Neural cell (in vitro differentiated cells): Measurements from ENCODE around the gene MRPL32. TPM values are rescaled to one million over a fixed set of nuclear protein-coding genes. Genes with fewer than 3 reads are reported as not detected.

ENCODE experiments used
- H2AFZ ChIP-seq: fragments of 200-600, 300-800 bp; sonication (generic), shearing (Covaris generic); 2 replicates; pipeline ENCODE4 v1.6.0; 2014; ENCODE audit warnings: low read depth, mild to moderate bottlenecking, antibody characterized with exemption, low read length, moderate library complexity
- H3F3A ChIP-seq: fragments of 200-600 bp; shearing (Covaris generic); 2 replicates; pipeline ENCODE4 v1.6.1; 2016; ENCODE audit warnings: mild to moderate bottlenecking, moderate library complexity, mixed read lengths, antibody characterized with exemption, low read length; ENCODE audit not compliant: insufficient read depth, poor library complexity, severe bottlenecking
- H3K27ac ChIP-seq: fragments of 200-600, 300-800 bp; sonication (generic), shearing (Covaris generic); 2 replicates; pipeline ENCODE4 v1.5.1; 2014; ENCODE audit warnings: mild to moderate bottlenecking, low read length, moderate library complexity
- H3K27me3 ChIP-seq: fragments of 300-800, 200-600 bp; sonication (generic), shearing (Covaris generic); 2 replicates; pipeline ENCODE4 v1.6.0; 2014; ENCODE audit warnings: mild to moderate bottlenecking, low read depth, low read length, moderate library complexity; ENCODE audit not compliant: insufficient read depth
- H3K36me3 ChIP-seq: fragments of 300-800, 200-600 bp; sonication (generic), shearing (Covaris generic); 2 replicates; pipeline ENCODE4 v1.5.1; 2014; ENCODE audit warnings: mild to moderate bottlenecking, antibody characterized with exemption, low read length, moderate library complexity; ENCODE audit not compliant: insufficient read depth
- H3K4me2 ChIP-seq: fragments of 300-800, 200-600 bp; sonication (generic), shearing (Covaris generic); 2 replicates; pipeline ENCODE4 v1.6.0; 2014; ENCODE audit warnings: mild to moderate bottlenecking, low read length
- H3K4me3 ChIP-seq: fragments of 300-800, 200-600 bp; sonication (generic), shearing (Covaris generic); 2 replicates; pipeline ENCODE4 v1.5.1; 2014; ENCODE audit warnings: mild to moderate bottlenecking, low read length, moderate library complexity
- H3K79me2 ChIP-seq: fragments of 200-600 bp; shearing (Covaris generic); replicated peaks from 2 replicates; pipeline ENCODE4 v1.6.0; 2014; ENCODE audit warnings: mild to moderate bottlenecking, low read length, moderate library complexity; ENCODE audit not compliant: insufficient read depth
- H3K9ac ChIP-seq: fragments of 300-800, 200-600 bp; sonication (generic), shearing (Covaris generic); 2 replicates; pipeline ENCODE4 v1.6.1; 2016; ENCODE audit warnings: mild to moderate bottlenecking, low read length, mixed read lengths
- H3K9me2 ChIP-seq: fragments of 200-600 bp; shearing (Covaris generic); 2 replicates; pipeline ENCODE4 v1.6.1; 2016; ENCODE audit warnings: mild to moderate bottlenecking, low read length, mixed read lengths; ENCODE audit not compliant: insufficient read depth
- H3K9me3 ChIP-seq: fragments of 200-600, 300-800 bp; sonication (generic), shearing (Covaris generic); 2 replicates; pipeline ENCODE4 v1.6.1; 2016; ENCODE audit warnings: mild to moderate bottlenecking, mixed run types, low read length, moderate library complexity, mixed read lengths
- H4K20me1 ChIP-seq: fragments of 200-600 bp; shearing (Covaris generic); 2 replicates; pipeline ENCODE4 v1.6.1; 2016; ENCODE audit warnings: mild to moderate bottlenecking, mixed run types; ENCODE audit not compliant: insufficient read depth
- CTCF ChIP-seq: fragments of 450-650 bp; IDR thresholded peaks from 2 replicates; pipeline ENCODE4 v1.5.1; 2014; ENCODE audit warnings: antibody characterized with exemption, mild to moderate bottlenecking, moderate library complexity; ENCODE audit not compliant: poor library complexity, severe bottlenecking
- EP300 ChIP-seq: fragments of 450-650 bp; conservative IDR thresholded peaks from 2 replicates; pipeline ENCODE4 v1.6.1; 2014; ENCODE audit warnings: antibody characterized with exemption, mild to moderate bottlenecking, moderate library complexity; ENCODE audit not compliant: poor library complexity, severe bottlenecking
- EZH2 ChIP-seq: fragments of 200-600, 300-800 bp; shearing (Covaris generic), sonication (generic); IDR thresholded peaks from 2 replicates; pipeline ENCODE4 v1.6.1; 2014; ENCODE audit warnings: antibody characterized with exemption, low read length, borderline replicate concordance, mild to moderate bottlenecking; ENCODE audit not compliant: insufficient read depth, poor library complexity, severe bottlenecking
- MXI1 ChIP-seq: fragments of 450-650 bp; conservative IDR thresholded peaks from 2 replicates; pipeline ENCODE4 v1.6.1; 2014; ENCODE audit warnings: antibody characterized with exemption, mild to moderate bottlenecking; ENCODE audit not compliant: poor library complexity, severe bottlenecking
- POLR2AphosphoS5 ChIP-seq: IDR thresholded peaks from 2 replicates; pipeline ENCODE4 v1.6.1; 2012
- RAD21 ChIP-seq: fragments of 450-650 bp; conservative IDR thresholded peaks from 2 replicates; pipeline ENCODE4 v1.6.1; 2014; ENCODE audit warnings: antibody characterized with exemption, mild to moderate bottlenecking, moderate library complexity
- REST ChIP-seq: IDR thresholded peaks from 2 replicates; pipeline ENCODE4 v1.6.1; 2012; ENCODE audit warnings: borderline replicate concordance
- SMC3 ChIP-seq: fragments of 450-650 bp; conservative IDR thresholded peaks from 2 replicates; pipeline ENCODE4 v1.6.1; 2014; ENCODE audit warnings: antibody characterized with exemption, mild to moderate bottlenecking, moderate library complexity; ENCODE audit not compliant: poor library complexity
- TAF1 ChIP-seq: IDR thresholded peaks from 2 replicates; pipeline ENCODE4 v1.6.1; 2012; ENCODE audit warnings: low read depth
- polyA plus RNA-seq: library from polyadenylated mRNA; depleted of rRNA; stranded (reverse); fragments of >200 nt; gene quantifications from 2 replicates; pipeline ENCODE4 v1.2.3, GENCODE V29; 2014

MRPL32 gene
- polyA plus RNA-seq, 1 donor from 2014 or later = 193 TPM

- H3K9me3 ChIP-seq = no peaks in the 10 kb centered on the region
- no peaks in the 10 kb centered on the region for H3K9me2 ChIP-seq
- H3K4me2 ChIP-seq = no peak overlapping the region
- H2AFZ ChIP-seq = no peak overlapping the region
- TF ChIP-seq REST (no peak), MXI1 (no peak), CTCF (no peak), TAF1 (no peak), EZH2 (no peak), POLR2AphosphoS5 (no peak)
- H3K79me2 ChIP-seq = no peaks in the 10 kb centered on the region
- H3K27me3 ChIP-seq = no peaks in the 10 kb centered on the region
- no peak overlapping the region for H3K4me3 ChIP-seq
- no peaks in the 10 kb centered on the region for H3F3A ChIP-seq
- H3K27ac ChIP-seq = no peak overlapping the region
- H3K9ac ChIP-seq = no peak overlapping the region
- no peaks in the 10 kb centered on the region for H3K36me3 ChIP-seq
- H4K20me1 ChIP-seq = no peaks in the 10 kb centered on the region
Measured at GRCh38 chr7:42960762-42961161, 28.6 kb downstream of the MRPL32 start.

GRCh38 chr7:42961170-42961569 lies 29.0 kb downstream of the MRPL32 start:
- Histone ChIP-seq H3F3A (no peaks in the 10 kb centered on the region), H3K9me2 (no peaks in the 10 kb centered on the region), H3K4me2 (no peak overlapping the region), H3K36me3 (no peaks in the 10 kb centered on the region), H3K79me2 (no peaks in the 10 kb centered on the region), H3K4me3 (no peak overlapping the region), H3K27me3 (no peaks in the 10 kb centered on the region), H3K27ac (no peak overlapping the region), H2AFZ (no peak overlapping the region), H3K9ac (no peak overlapping the region), H3K9me3 (no peaks in the 10 kb centered on the region), H4K20me1 (no peaks in the 10 kb centered on the region)
- TF ChIP-seq EZH2 (no peak), REST (no peak), EP300 (no peak), CTCF (no peak), SMC3 (no peak), TAF1 (no peak), RAD21 (no peak), MXI1 (no peak), POLR2AphosphoS5 (no peak)
